ENCODE measurements around the gene SSBP3.

GRCh38 chr1:54305906-54306514 lies 100.2 kb downstream of the SSBP3 start:
- no peak for TF ChIP-seq CTCF (conservative IDR thresholded peaks at IDR 0.05; ENCODE audit: low read depth in 2 of 2)
- TF ChIP-seq REST (IDR thresholded peaks at IDR 0.05; ENCODE audit: unreplicated experiment), result no peak
- no peak for TF ChIP-seq POLR2AphosphoS5 (IDR thresholded peaks at IDR 0.05; ENCODE audit: low read depth)
- TF ChIP-seq NANOG (IDR thresholded peaks at IDR 0.05; ENCODE audit: borderline replicate concordance), result no peak
- no peak for TF ChIP-seq EZH2phosphoT487 (IDR thresholded peaks at IDR 0.05; ENCODE audit: unreplicated experiment)
- no peak for TF ChIP-seq ETS1 (IDR thresholded peaks at IDR 0.05)
- no peak for TF ChIP-seq JUNB (IDR thresholded peaks at IDR 0.05; ENCODE audit: unreplicated experiment)
- no peak for TF ChIP-seq EZH2 (IDR thresholded peaks at IDR 0.05; ENCODE audit: low read depth, unreplicated experiment)
- TF ChIP-seq ZNF331 (CRISPR knock-in tag; IDR thresholded peaks at IDR 0.05; ENCODE audit: low read depth), result no peak
